Uterus (tissue), 2 donors: ENCODE data around the gene MRPS15.

Experiments used
- CTCF ChIP-seq, 4 experiments: fragments of 200-600 bp in 2 of 4; fragments of 450-650 bp in 2 of 4; sonication (generic) in 2 of 4; IDR thresholded peaks; one replicate each; pipeline ENCODE4 v1.5.1; 2016 to 2019; ENCODE audit warnings: antibody characterized with exemption in 4 of 4, mild to moderate bottlenecking in 2 of 4, moderate library complexity in 1 of 4
- POLR2A ChIP-seq, 2 donors: fragments of 450-650 bp; IDR thresholded peaks; one replicate each; pipeline ENCODE4 v1.6.1; 2016; ENCODE audit warnings: antibody characterized with exemption in 2 of 2, mild to moderate bottlenecking in 1 of 2, moderate library complexity in 1 of 2

- TF ChIP-seq POLR2A (IDR thresholded peaks at IDR 0.05) (no peak), CTCF (IDR thresholded peaks at IDR 0.05) (no peak)
Measured at GRCh38 chr1:36475341-36475740, 11.2 kb upstream of the MRPS15 start.
